ENCODE results near the gene MAGEA2B. TPM values are rescaled to one million over a fixed set of nuclear protein-coding genes. Genes with fewer than 3 reads are reported as not detected.
"Not testable (repeated sequence)": the region's sequence is repeated elsewhere in the genome, so short reads cannot be mapped to it uniquely, and the experiment has no call there.

Gene MAGEA2B
- total RNA-seq, 4 donors from 2014 or later, result not detected

- WGBS, 2 donors, result 94 to 95% methylated on average over 5 of the region's 5 CpGs
- intact Hi-C loops (cut with DNase I), result no loop called here
- H3K27me3 ChIP-seq, result no peaks in the 10 kb centered on the region
- TF ChIP-seq POLR2A (IDR thresholded peaks at IDR 0.05), result no peak
- no peak for TF ChIP-seq CTCF (IDR thresholded peaks at IDR 0.05)
- no peaks in the 10 kb centered on the region for H3K4me1 ChIP-seq
- no peak for DNase-seq
- no peak overlapping the region for H3K27ac ChIP-seq
- H3K4me3 ChIP-seq (replicated peaks in 1 of 3), result no peak overlapping the region
- no peaks in the 10 kb centered on the region for H3K9me3 ChIP-seq
- no peaks in the 10 kb centered on the region for H3K36me3 ChIP-seq
Observed at GRCh38 chrX:152738560-152738959, 24.1 kb downstream of the MAGEA2B start.

- H3K27ac ChIP-seq; H3K4me1 ChIP-seq; intact Hi-C loops (cut with DNase I); H3K9me3 ChIP-seq; H3K36me3 ChIP-seq; H3K27me3 ChIP-seq; H3K4me3 ChIP-seq (replicated peaks in 1 of 3); DNase-seq: not testable (repeated sequence)
- no CpG with 5 or more reads among the region's 35 CpGs for WGBS, 2 donors
Observed at GRCh38 chrX:152753686-152754650, 39.5 kb downstream of the MAGEA2B start, which contains the start of gene MAGEA2. MAGEA2 (minus strand) TSS chrX:152753842; CDS start chrX:152751363, 2,479 bp downstream.

GRCh38 chrX:152754871-152755270 is 40.4 kb downstream of the MAGEA2B start:
- intact Hi-C loops (cut with DNase I); H3K27ac ChIP-seq; H3K4me1 ChIP-seq; H3K36me3 ChIP-seq; H3K4me3 ChIP-seq (replicated peaks in 1 of 3); H3K27me3 ChIP-seq; DNase-seq; H3K9me3 ChIP-seq: not testable (repeated sequence)
- WGBS, 2 donors, result no CpG with 5 or more reads among the region's 5 CpGs

GRCh38 chrX:152758918-152759317 is 44.5 kb downstream of the MAGEA2B start, which contains the start of gene CSAG3:
CSAG3 (plus strand) TSS chrX:152759218.
- H3K9me3 ChIP-seq; H3K36me3 ChIP-seq; DNase-seq; H3K27ac ChIP-seq; H3K4me3 ChIP-seq (replicated peaks in 1 of 3); H3K4me1 ChIP-seq; H3K27me3 ChIP-seq; intact Hi-C loops (cut with DNase I): not testable (repeated sequence)
- WGBS, 2 donors, result no CpG with 5 or more reads among the region's 2 CpGs

GRCh38 chrX:152759544-152759943 is 45.1 kb downstream of the MAGEA2B start:
- intact Hi-C loops (cut with DNase I); H3K27me3 ChIP-seq; H3K4me1 ChIP-seq; DNase-seq; H3K9me3 ChIP-seq; H3K27ac ChIP-seq; H3K4me3 ChIP-seq (replicated peaks in 1 of 3); H3K36me3 ChIP-seq: not testable (repeated sequence)
- WGBS, 2 donors, result 100% methylated on average over 1 of the region's 7 CpGs

- H3K27me3 ChIP-seq; H3K9me3 ChIP-seq; H3K4me3 ChIP-seq (replicated peaks in 1 of 3); H3K36me3 ChIP-seq; H3K27ac ChIP-seq; H3K4me1 ChIP-seq; DNase-seq; intact Hi-C loops (cut with DNase I): not testable (repeated sequence)
- WGBS, 2 donors, result no CpG with 5 or more reads among the region's 7 CpGs
Observed at GRCh38 chrX:152761582-152761981, 47.2 kb downstream of the MAGEA2B start.

GRCh38 chrX:152766562-152766961 is 52.1 kb downstream of the MAGEA2B start:
- H3K36me3 ChIP-seq; H3K27ac ChIP-seq; H3K4me1 ChIP-seq; DNase-seq; intact Hi-C loops (cut with DNase I); H3K27me3 ChIP-seq; H3K4me3 ChIP-seq (replicated peaks in 1 of 3); H3K9me3 ChIP-seq: not testable (repeated sequence)
- 51 to 88% methylated on average over 3 to 7 of the region's 9 CpGs for WGBS, 2 donors

Other genes starting within 250 kb of the MAGEA2B start
- under 1 TPM in 3 of 4 donors, not detected in 1; under 0.01 to 0.15 (median 0.13) TPM for gene GABRQ, start 76.7 kb upstream of the MAGEA2B start, total RNA-seq
- gene MAGEA3, start 15.8 kb upstream of the MAGEA2B start, total RNA-seq, result not detected
- gene CSAG2, start 5.4 kb upstream of the MAGEA2B start, total RNA-seq, result not detected
- gene CSAG1, start 19.1 kb downstream of the MAGEA2B start, total RNA-seq, result not detected
- not detected for gene MAGEA12, start 19.1 kb downstream of the MAGEA2B start, total RNA-seq
- gene MAGEA2, start 39.2 kb downstream of the MAGEA2B start, total RNA-seq, result not detected
- gene CSAG3, start 44.6 kb downstream of the MAGEA2B start, total RNA-seq, result not detected
- gene MAGEA6, start 55.1 kb downstream of the MAGEA2B start, total RNA-seq, result not detected
- gene CETN2, start 116.1 kb downstream of the MAGEA2B start, total RNA-seq, result 10 to 100 TPM; 41.9 to 64.7 (median 61.8) TPM
- 10 to 100 TPM; 11.2 to 20.3 (median 17.0) TPM for gene NSDHL, start 116.4 kb downstream of the MAGEA2B start, total RNA-seq
- gene ZNF185, start 183.4 kb downstream of the MAGEA2B start, total RNA-seq, result 10 to 100 TPM; 23.2 to 70.4 (median 39.0) TPM

All from thyroid gland (tissue), 4 donors.